ENCODE measurements around the gene SLC34A2. TPM values are rescaled to one million over a fixed set of nuclear protein-coding genes. Genes with fewer than 3 reads are reported as not detected.

SLC34A2 gene
- total and polyA plus RNA-seq, 2 experiments from 2014 or later: 0.73 to 0.80 TPM

DNA sequence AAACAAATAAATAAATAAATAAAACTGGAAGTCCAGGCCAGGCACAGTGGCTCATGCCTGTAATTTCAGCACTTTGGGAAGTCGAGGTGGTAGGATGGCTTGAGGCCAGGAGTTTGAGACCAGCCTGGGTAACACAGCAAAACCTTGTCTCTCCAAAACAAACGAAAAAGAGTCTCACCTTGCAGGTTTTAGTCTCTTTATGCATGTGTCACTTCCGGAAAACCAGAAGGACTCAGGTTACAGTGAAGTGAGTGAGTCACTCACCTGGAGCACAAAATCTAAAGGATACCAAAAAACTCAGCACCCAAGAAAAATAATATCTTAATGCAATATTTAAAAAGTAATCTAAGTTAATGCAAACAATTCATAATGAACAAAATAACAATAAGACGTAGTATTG is 20.1 kb upstream of the SLC34A2 start:
- H3K27me3 Mint-ChIP-seq (ENCODE audit: insufficient read depth, low read depth, poor library complexity): peaks cover 19% of the 10 kb centered on the region
- no peaks in the 10 kb centered on the region; the same call in 2 of the 3 replicates for H3K36me3 Mint-ChIP-seq (ENCODE audit: low read depth)
- H3K27me3 ChIP-seq (ENCODE audit: insufficient read depth): no peaks in the 10 kb centered on the region
- no peaks in the 10 kb centered on the region for H3K4me1 ChIP-seq (ENCODE audit: insufficient read depth)
- H3K9me2 ChIP-seq (ENCODE audit: insufficient read depth): no peaks in the 10 kb centered on the region
- no peaks in the 10 kb centered on the region for H3K4me1 Mint-ChIP-seq
- H3K4me2 ChIP-seq: no peak overlapping the region
- H3K9me3 Mint-ChIP-seq: peaks cover 3% of the 10 kb centered on the region; the same call in 1 of the 3 replicates
- no peak for ATAC-seq
- H3K4me3 Mint-ChIP-seq: no peak overlapping the region
- DNase-seq (ENCODE audit: low spot score): no peak
- H3K79me2 ChIP-seq (replicated peaks; ENCODE audit: insufficient read depth): no peaks in the 10 kb centered on the region
- H3F3A ChIP-seq (replicated peaks; ENCODE audit: low read depth): no peaks in the 10 kb centered on the region
- no peaks in the 10 kb centered on the region for H4K20me1 ChIP-seq (replicated peaks; ENCODE audit: insufficient read depth)
- no peak overlapping the region for H3K27ac Mint-ChIP-seq
- no peak for TF ChIP-seq NANOG (IDR thresholded peaks at IDR 0.05; ENCODE audit: borderline replicate concordance)
- no peak for TF ChIP-seq EZH2phosphoT487 (IDR thresholded peaks at IDR 0.05; ENCODE audit: unreplicated experiment)
- TF ChIP-seq, protein P1, sequence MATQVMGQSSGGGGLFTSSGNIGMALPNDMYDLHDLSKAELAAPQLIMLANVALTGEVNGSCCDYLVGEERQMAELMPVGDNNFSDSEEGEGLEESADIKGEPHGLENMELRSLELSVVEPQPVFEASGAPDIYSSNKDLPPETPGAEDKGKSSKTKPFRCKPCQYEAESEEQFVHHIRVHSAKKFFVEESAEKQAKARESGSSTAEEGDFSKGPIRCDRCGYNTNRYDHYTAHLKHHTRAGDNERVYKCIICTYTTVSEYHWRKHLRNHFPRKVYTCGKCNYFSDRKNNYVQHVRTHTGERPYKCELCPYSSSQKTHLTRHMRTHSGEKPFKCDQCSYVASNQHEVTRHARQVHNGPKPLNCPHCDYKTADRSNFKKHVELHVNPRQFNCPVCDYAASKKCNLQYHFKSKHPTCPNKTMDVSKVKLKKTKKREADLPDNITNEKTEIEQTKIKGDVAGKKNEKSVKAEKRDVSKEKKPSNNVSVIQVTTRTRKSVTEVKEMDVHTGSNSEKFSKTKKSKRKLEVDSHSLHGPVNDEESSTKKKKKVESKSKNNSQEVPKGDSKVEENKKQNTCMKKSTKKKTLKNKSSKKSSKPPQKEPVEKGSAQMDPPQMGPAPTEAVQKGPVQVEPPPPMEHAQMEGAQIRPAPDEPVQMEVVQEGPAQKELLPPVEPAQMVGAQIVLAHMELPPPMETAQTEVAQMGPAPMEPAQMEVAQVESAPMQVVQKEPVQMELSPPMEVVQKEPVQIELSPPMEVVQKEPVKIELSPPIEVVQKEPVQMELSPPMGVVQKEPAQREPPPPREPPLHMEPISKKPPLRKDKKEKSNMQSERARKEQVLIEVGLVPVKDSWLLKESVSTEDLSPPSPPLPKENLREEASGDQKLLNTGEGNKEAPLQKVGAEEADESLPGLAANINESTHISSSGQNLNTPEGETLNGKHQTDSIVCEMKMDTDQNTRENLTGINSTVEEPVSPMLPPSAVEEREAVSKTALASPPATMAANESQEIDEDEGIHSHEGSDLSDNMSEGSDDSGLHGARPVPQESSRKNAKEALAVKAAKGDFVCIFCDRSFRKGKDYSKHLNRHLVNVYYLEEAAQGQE (IDR thresholded peaks at IDR 0.05; ENCODE audit: unreplicated experiment): no peak
- no peak for TF ChIP-seq POLR2AphosphoS5 (IDR thresholded peaks at IDR 0.05; ENCODE audit: low read depth)
- no peak for TF ChIP-seq ZNF114 (CRISPR knock-in tag; IDR thresholded peaks at IDR 0.05)
- TF ChIP-seq, protein P2, sequence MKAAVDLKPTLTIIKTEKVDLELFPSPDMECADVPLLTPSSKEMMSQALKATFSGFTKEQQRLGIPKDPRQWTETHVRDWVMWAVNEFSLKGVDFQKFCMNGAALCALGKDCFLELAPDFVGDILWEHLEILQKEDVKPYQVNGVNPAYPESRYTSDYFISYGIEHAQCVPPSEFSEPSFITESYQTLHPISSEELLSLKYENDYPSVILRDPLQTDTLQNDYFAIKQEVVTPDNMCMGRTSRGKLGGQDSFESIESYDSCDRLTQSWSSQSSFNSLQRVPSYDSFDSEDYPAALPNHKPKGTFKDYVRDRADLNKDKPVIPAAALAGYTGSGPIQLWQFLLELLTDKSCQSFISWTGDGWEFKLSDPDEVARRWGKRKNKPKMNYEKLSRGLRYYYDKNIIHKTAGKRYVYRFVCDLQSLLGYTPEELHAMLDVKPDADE (IDR thresholded peaks at IDR 0.05): no peak
- no peak for TF ChIP-seq STAT1 (IDR thresholded peaks at IDR 0.05; ENCODE audit: unreplicated experiment)
- no peak for TF ChIP-seq EZH2 (IDR thresholded peaks at IDR 0.05; ENCODE audit: low read depth, unreplicated experiment)
- no peak for TF ChIP-seq ZNF331 (CRISPR knock-in tag; IDR thresholded peaks at IDR 0.05; ENCODE audit: low read depth)
- no peak for TF ChIP-seq CREB1 (CRISPR knock-in tag; IDR thresholded peaks at IDR 0.05; ENCODE audit: low read depth)
- TF ChIP-seq, protein P3, sequence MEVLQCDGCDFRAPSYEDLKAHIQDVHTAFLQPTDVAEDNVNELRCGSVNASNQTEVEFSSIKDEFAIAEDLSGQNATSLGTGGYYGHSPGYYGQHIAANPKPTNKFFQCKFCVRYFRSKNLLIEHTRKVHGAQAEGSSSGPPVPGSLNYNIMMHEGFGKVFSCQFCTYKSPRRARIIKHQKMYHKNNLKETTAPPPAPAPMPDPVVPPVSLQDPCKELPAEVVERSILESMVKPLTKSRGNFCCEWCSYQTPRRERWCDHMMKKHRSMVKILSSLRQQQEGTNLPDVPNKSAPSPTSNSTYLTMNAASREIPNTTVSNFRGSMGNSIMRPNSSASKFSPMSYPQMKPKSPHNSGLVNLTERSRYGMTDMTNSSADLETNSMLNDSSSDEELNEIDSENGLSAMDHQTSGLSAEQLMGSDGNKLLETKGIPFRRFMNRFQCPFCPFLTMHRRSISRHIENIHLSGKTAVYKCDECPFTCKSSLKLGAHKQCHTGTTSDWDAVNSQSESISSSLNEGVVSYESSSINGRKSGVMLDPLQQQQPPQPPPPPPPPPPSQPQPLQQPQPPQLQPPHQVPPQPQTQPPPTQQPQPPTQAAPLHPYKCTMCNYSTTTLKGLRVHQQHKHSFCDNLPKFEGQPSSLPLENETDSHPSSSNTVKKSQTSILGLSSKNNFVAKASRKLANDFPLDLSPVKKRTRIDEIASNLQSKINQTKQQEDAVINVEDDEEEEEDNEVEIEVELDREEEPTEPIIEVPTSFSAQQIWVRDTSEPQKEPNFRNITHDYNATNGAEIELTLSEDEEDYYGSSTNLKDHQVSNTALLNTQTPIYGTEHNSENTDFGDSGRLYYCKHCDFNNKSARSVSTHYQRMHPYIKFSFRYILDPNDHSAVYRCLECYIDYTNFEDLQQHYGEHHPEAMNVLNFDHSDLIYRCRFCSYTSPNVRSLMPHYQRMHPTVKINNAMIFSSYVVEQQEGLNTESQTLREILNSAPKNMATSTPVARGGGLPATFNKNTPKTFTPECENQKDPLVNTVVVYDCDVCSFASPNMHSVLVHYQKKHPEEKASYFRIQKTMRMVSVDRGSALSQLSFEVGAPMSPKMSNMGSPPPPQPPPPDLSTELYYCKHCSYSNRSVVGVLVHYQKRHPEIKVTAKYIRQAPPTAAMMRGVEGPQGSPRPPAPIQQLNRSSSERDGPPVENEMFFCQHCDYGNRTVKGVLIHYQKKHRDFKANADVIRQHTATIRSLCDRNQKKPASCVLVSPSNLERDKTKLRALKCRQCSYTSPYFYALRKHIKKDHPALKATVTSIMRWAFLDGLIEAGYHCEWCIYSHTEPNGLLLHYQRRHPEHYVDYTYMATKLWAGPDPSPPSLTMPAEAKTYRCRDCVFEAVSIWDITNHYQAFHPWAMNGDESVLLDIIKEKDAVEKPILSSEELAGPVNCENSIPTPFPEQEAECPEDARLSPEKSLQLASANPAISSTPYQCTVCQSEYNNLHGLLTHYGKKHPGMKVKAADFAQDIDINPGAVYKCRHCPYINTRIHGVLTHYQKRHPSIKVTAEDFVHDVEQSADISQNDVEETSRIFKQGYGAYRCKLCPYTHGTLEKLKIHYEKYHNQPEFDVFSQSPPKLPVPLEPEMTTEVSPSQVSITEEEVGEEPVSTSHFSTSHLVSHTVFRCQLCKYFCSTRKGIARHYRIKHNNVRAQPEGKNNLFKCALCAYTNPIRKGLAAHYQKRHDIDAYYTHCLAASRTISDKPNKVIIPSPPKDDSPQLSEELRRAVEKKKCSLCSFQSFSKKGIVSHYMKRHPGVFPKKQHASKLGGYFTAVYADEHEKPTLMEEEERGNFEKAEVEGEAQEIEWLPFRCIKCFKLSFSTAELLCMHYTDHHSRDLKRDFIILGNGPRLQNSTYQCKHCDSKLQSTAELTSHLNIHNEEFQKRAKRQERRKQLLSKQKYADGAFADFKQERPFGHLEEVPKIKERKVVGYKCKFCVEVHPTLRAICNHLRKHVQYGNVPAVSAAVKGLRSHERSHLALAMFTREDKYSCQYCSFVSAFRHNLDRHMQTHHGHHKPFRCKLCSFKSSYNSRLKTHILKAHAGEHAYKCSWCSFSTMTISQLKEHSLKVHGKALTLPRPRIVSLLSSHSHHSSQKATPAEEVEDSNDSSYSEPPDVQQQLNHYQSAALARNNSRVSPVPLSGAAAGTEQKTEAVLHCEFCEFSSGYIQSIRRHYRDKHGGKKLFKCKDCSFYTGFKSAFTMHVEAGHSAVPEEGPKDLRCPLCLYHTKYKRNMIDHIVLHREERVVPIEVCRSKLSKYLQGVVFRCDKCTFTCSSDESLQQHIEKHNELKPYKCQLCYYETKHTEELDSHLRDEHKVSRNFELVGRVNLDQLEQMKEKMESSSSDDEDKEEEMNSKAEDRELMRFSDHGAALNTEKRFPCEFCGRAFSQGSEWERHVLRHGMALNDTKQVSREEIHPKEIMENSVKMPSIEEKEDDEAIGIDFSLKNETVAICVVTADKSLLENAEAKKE (CRISPR knock-in tag; IDR thresholded peaks at IDR 0.05): no peak
- no peak for TF ChIP-seq JUNB (IDR thresholded peaks at IDR 0.05; ENCODE audit: unreplicated experiment)
- TF ChIP-seq, protein P4, sequence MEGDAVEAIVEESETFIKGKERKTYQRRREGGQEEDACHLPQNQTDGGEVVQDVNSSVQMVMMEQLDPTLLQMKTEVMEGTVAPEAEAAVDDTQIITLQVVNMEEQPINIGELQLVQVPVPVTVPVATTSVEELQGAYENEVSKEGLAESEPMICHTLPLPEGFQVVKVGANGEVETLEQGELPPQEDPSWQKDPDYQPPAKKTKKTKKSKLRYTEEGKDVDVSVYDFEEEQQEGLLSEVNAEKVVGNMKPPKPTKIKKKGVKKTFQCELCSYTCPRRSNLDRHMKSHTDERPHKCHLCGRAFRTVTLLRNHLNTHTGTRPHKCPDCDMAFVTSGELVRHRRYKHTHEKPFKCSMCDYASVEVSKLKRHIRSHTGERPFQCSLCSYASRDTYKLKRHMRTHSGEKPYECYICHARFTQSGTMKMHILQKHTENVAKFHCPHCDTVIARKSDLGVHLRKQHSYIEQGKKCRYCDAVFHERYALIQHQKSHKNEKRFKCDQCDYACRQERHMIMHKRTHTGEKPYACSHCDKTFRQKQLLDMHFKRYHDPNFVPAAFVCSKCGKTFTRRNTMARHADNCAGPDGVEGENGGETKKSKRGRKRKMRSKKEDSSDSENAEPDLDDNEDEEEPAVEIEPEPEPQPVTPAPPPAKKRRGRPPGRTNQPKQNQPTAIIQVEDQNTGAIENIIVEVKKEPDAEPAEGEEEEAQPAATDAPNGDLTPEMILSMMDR (conservative IDR thresholded peaks at IDR 0.05; ENCODE audit: low read depth in 2 of 2): no peak
- H2AFZ ChIP-seq: no peak overlapping the region
- no peak overlapping the region for H3K4me3 ChIP-seq
- no peak overlapping the region for H3K27ac ChIP-seq (ENCODE audit: low read depth)
- no peaks in the 10 kb centered on the region for H3K36me3 ChIP-seq (ENCODE audit: insufficient read depth)

Measured in GM23338 (cell line).